ENCODE measurements around the gene C2CD5. TPM values are rescaled to one million over a fixed set of nuclear protein-coding genes. Genes with fewer than 3 reads are reported as not detected.

Gene C2CD5
- total RNA-seq (10 to 100 TPM; 31.5 to 58.9 (median 47.1) TPM), polyA plus RNA-seq (10 to 100 TPM; 13.2 to 24.7 TPM), total RNA-seq (53.2 reads per million, percentile 72 among the genes with 10 or more reads in this experiment)

- Histone ChIP-seq H3K4me1 (ENCODE audit: control insufficient read depth in 2 of 2, insufficient read depth in 2 of 2, low read length in 2 of 2) (peaks cover 7 to 18% of the 10 kb centered on the region in 2 donors), H3K27me3 (ENCODE audit: control insufficient read depth in 2 of 2, insufficient read depth in 2 of 2, low read length in 2 of 2) (no peaks in the 10 kb centered on the region), H3K4me3 (ENCODE audit: low read length) (peak within 1 kb of the TSS; percentile 95), H3K9me3 (ENCODE audit: control insufficient read depth in 2 of 3, low read length in 3 of 3) (no peaks in the 10 kb centered on the region), H3K36me3 (ENCODE audit: control insufficient read depth in 2 of 3, insufficient read depth in 3 of 3, low read length in 3 of 3) (peaks cover 0 to 5% (median 0%) of the 10 kb centered on the region in 3 experiments), H3K27ac (ENCODE audit: low read depth, low read length) (peak within 1 kb of the TSS; percentile 79)
- Mint-ChIP-seq H3K4me3 (peak within 1 kb of the TSS; percentile 91 to 98 (median 92)), H3K4me1 (peaks cover 32 to 47% (median 38%) of the 10 kb centered on the region in 7 donors), H3K9me3 (peaks cover 0 to 9% (median 0%) of the 10 kb centered on the region in 11 donors), H3K27me3 (peaks cover 0 to 12% (median 4%) of the 10 kb centered on the region in 5 donors), H3K36me3 (peaks cover under 1 to 14% (median 10%) of the 10 kb centered on the region in 5 donors), H3K27ac (peak within 1 kb of the TSS; percentile 94 to 98 (median 95))
- CTCF ChIA-PET: interaction anchor here (1.0 to 1.5 kb wide), 3 partner anchors 15 to 85 kb away, joined by 4 to 7 read pairs (median 5); partner anchors contain the start of gene ETNK1
- intact Hi-C loops (cut with micrococcal nuclease): loop anchor here (1.0 to 5.0 kb wide), 11 partner anchors 9 to 1107 kb away; partner anchors contain the start of genes CMAS (in 2 of the 2), ETNK1 (in 2 of the 2), GOLT1B (in 2 of the 2) and RECQL (in 2 of the 2)
- DNase-seq: peak; percentile 84 to 96 (median 96)
- POLR2A ChIA-PET: interaction anchor here (0.7 to 1.7 kb wide), 13 partner anchors 9 to 1043 kb away, joined by 3 to 26 read pairs (median 3); partner anchors contain the start of genes CMAS, ETNK1, GOLT1B and LDHB
- ATAC-seq: peak; percentile 96
Measured at GRCh38 chr12:22544038-22544979, at the start of gene C2CD5. C2CD5 (minus strand) TSS chr12:22544542; CDS start chr12:22544150, 392 bp downstream.

- H3K4me1 Mint-ChIP-seq: peaks cover 2 to 11% (median 7%) of the 10 kb centered on the region in 7 donors
- H3K4me3 ChIP-seq (ENCODE audit: low read length): no peak overlapping the region
- no peaks in the 10 kb centered on the region for H3K4me1 ChIP-seq (ENCODE audit: control insufficient read depth in 2 of 2, insufficient read depth in 2 of 2, low read length in 2 of 2)
- peaks cover 0 to 6% (median 0%) of the 10 kb centered on the region in 5 donors for H3K27me3 Mint-ChIP-seq
- no peaks in the 10 kb centered on the region for H3K9me3 ChIP-seq (ENCODE audit: control insufficient read depth in 2 of 3, low read length in 3 of 3)
- H3K27ac ChIP-seq (ENCODE audit: low read depth, low read length): no peak overlapping the region
- H3K4me3 Mint-ChIP-seq: no peak overlapping the region
- ChIA-PET CTCF (no interaction called here), POLR2A (no interaction called here)
- intact Hi-C loops (cut with micrococcal nuclease): no loop called here
- no peaks in the 10 kb centered on the region for H3K9me3 Mint-ChIP-seq
- DNase-seq (no peak), ATAC-seq (no peak)
- H3K36me3 Mint-ChIP-seq: no peaks in the 10 kb centered on the region
- no peaks in the 10 kb centered on the region for H3K36me3 ChIP-seq (ENCODE audit: control insufficient read depth in 2 of 3, insufficient read depth in 3 of 3, low read length in 3 of 3)
- no peaks in the 10 kb centered on the region for H3K27me3 ChIP-seq (ENCODE audit: control insufficient read depth in 2 of 2, insufficient read depth in 2 of 2, low read length in 2 of 2)
- peak overlapping the region in 1 of 9 donors; percentile 43 for H3K27ac Mint-ChIP-seq
Measured at GRCh38 chr12:22593864-22594263, 49.5 kb upstream of the C2CD5 start.

- no peaks in the 10 kb centered on the region for H3K4me1 ChIP-seq (ENCODE audit: control insufficient read depth in 2 of 2, insufficient read depth in 2 of 2, low read length in 2 of 2)
- Mint-ChIP-seq H3K4me1 (no peaks in the 10 kb centered on the region), H3K27ac (no peak overlapping the region), H3K27me3 (peaks cover 0 to 11% (median 6%) of the 10 kb centered on the region in 5 donors), H3K36me3 (no peaks in the 10 kb centered on the region), H3K9me3 (peaks cover 0 to 2% (median 0%) of the 10 kb centered on the region in 11 donors), H3K4me3 (no peak overlapping the region)
- H3K4me3 ChIP-seq (ENCODE audit: low read length): no peak overlapping the region
- H3K27ac ChIP-seq (ENCODE audit: low read depth, low read length): no peak overlapping the region
- no peaks in the 10 kb centered on the region for H3K9me3 ChIP-seq (ENCODE audit: control insufficient read depth in 2 of 3, low read length in 3 of 3)
- H3K27me3 ChIP-seq (ENCODE audit: control insufficient read depth in 2 of 2, insufficient read depth in 2 of 2, low read length in 2 of 2): no peaks in the 10 kb centered on the region
- no peaks in the 10 kb centered on the region for H3K36me3 ChIP-seq (ENCODE audit: control insufficient read depth in 2 of 3, insufficient read depth in 3 of 3, low read length in 3 of 3)
- ChIA-PET CTCF (no interaction called here), POLR2A (no interaction called here)
- ATAC-seq (no peak), DNase-seq (no peak)
- intact Hi-C loops (cut with micrococcal nuclease): no loop called here
Measured at GRCh38 chr12:22588817-22589216, 44.5 kb upstream of the C2CD5 start.

GRCh38 chr12:22578328-22578727 lies 34.0 kb upstream of the C2CD5 start:
- Histone ChIP-seq H3K9me3 (ENCODE audit: control insufficient read depth in 2 of 3, low read length in 3 of 3) (no peaks in the 10 kb centered on the region), H3K4me3 (ENCODE audit: low read length) (no peak overlapping the region), H3K36me3 (ENCODE audit: control insufficient read depth in 2 of 3, insufficient read depth in 3 of 3, low read length in 3 of 3) (no peaks in the 10 kb centered on the region), H3K27me3 (ENCODE audit: control insufficient read depth in 2 of 2, insufficient read depth in 2 of 2, low read length in 2 of 2) (no peaks in the 10 kb centered on the region), H3K27ac (ENCODE audit: low read depth, low read length) (no peak overlapping the region), H3K4me1 (ENCODE audit: control insufficient read depth in 2 of 2, insufficient read depth in 2 of 2, low read length in 2 of 2) (no peaks in the 10 kb centered on the region)
- peaks cover 0 to 2% (median 0%) of the 10 kb centered on the region in 5 donors for H3K27me3 Mint-ChIP-seq
- H3K27ac Mint-ChIP-seq: no peak overlapping the region
- H3K36me3 Mint-ChIP-seq: no peaks in the 10 kb centered on the region
- H3K4me3 Mint-ChIP-seq: no peak overlapping the region
- no peak for DNase-seq
- H3K9me3 Mint-ChIP-seq: no peaks in the 10 kb centered on the region
- CTCF ChIA-PET: no interaction called here
- intact Hi-C loops (cut with micrococcal nuclease): no loop called here
- POLR2A ChIA-PET: no interaction called here
- ATAC-seq: no peak
- H3K4me1 Mint-ChIP-seq: no peaks in the 10 kb centered on the region

- ChIA-PET POLR2A (no interaction called here), CTCF (no interaction called here)
- intact Hi-C loops (cut with micrococcal nuclease): no loop called here
- Histone ChIP-seq H3K4me1 (ENCODE audit: control insufficient read depth in 2 of 2, insufficient read depth in 2 of 2, low read length in 2 of 2) (no peaks in the 10 kb centered on the region), H3K36me3 (ENCODE audit: control insufficient read depth in 2 of 3, insufficient read depth in 3 of 3, low read length in 3 of 3) (no peaks in the 10 kb centered on the region), H3K4me3 (ENCODE audit: low read length) (no peak overlapping the region), H3K9me3 (ENCODE audit: control insufficient read depth in 2 of 3, low read length in 3 of 3) (no peaks in the 10 kb centered on the region), H3K27me3 (ENCODE audit: control insufficient read depth in 2 of 2, insufficient read depth in 2 of 2, low read length in 2 of 2) (no peaks in the 10 kb centered on the region), H3K27ac (ENCODE audit: low read depth, low read length) (no peak overlapping the region)
- Mint-ChIP-seq H3K36me3 (no peaks in the 10 kb centered on the region), H3K9me3 (no peaks in the 10 kb centered on the region), H3K4me3 (no peak overlapping the region), H3K27ac (no peak overlapping the region), H3K4me1 (no peaks in the 10 kb centered on the region), H3K27me3 (peaks cover 0 to 2% (median 0%) of the 10 kb centered on the region in 5 donors)
- no peak for DNase-seq
- ATAC-seq: no peak
Measured at GRCh38 chr12:22577667-22578066, 33.3 kb upstream of the C2CD5 start.

GRCh38 chr12:22576473-22576872 lies 32.1 kb upstream of the C2CD5 start:
- Mint-ChIP-seq H3K27ac (no peak overlapping the region), H3K27me3 (peaks cover 0 to 2% (median 0%) of the 10 kb centered on the region in 5 donors), H3K36me3 (no peaks in the 10 kb centered on the region), H3K9me3 (no peaks in the 10 kb centered on the region), H3K4me3 (no peak overlapping the region), H3K4me1 (no peaks in the 10 kb centered on the region)
- Histone ChIP-seq H3K27me3 (ENCODE audit: control insufficient read depth in 2 of 2, insufficient read depth in 2 of 2, low read length in 2 of 2) (no peaks in the 10 kb centered on the region), H3K9me3 (ENCODE audit: control insufficient read depth in 2 of 3, low read length in 3 of 3) (no peaks in the 10 kb centered on the region), H3K27ac (ENCODE audit: low read depth, low read length) (no peak overlapping the region), H3K4me3 (ENCODE audit: low read length) (no peak overlapping the region), H3K4me1 (ENCODE audit: control insufficient read depth in 2 of 2, insufficient read depth in 2 of 2, low read length in 2 of 2) (no peaks in the 10 kb centered on the region), H3K36me3 (ENCODE audit: control insufficient read depth in 2 of 3, insufficient read depth in 3 of 3, low read length in 3 of 3) (no peaks in the 10 kb centered on the region)
- no peak for DNase-seq
- POLR2A ChIA-PET: no interaction called here
- no peak for ATAC-seq
- CTCF ChIA-PET: no interaction called here
- intact Hi-C loops (cut with micrococcal nuclease): no loop called here

All from naive thymus-derived CD4-positive, alpha-beta T cell (primary cell).